Fibroblast of skin of scalp (primary cell): ENCODE measurements around the gene CDH20.
A peak's percentile ranks its signal among the peaks of the same experiment; 100 is the strongest.

Experiments used
- DNase-seq: peaks from one replicate; pipeline ENCODE4 v3.0.0-alpha.2; 2013

The CDH20 gene

GRCh38 chr18:61535401-61535800 is 202.2 kb downstream of the CDH20 start:
- DNase-seq: no peak

- DNase-seq: no peak
These were observed 208.4 kb downstream of the CDH20 start for GRCh38 chr18:61541673-61542072.

GRCh38 chr18:61542596-61542995 is 209.4 kb downstream of the CDH20 start:
- DNase-seq: no peak

GRCh38 chr18:61543518-61543917 is 210.3 kb downstream of the CDH20 start:
- DNase-seq: no peak

- DNase-seq: no peak
These were observed 210.9 kb downstream of the CDH20 start for GRCh38 chr18:61544178-61544577.

GRCh38 chr18:61545281-61546245 is 212.3 kb downstream of the CDH20 start:
- DNase-seq: no peak

- DNase-seq: peak; percentile 90
These were observed 213.4 kb downstream of the CDH20 start for GRCh38 chr18:61546590-61546989.

GRCh38 chr18:61549416-61549815 is 216.2 kb downstream of the CDH20 start:
- no peak for DNase-seq

- no peak for DNase-seq
These were observed 216.7 kb downstream of the CDH20 start for GRCh38 chr18:61549889-61550288.

- peak; percentile 82 for DNase-seq
These were observed 218.4 kb downstream of the CDH20 start for GRCh38 chr18:61551586-61551985.

GRCh38 chr18:61553045-61553659 is 219.9 kb downstream of the CDH20 start:
- DNase-seq: no peak

- DNase-seq: no peak
These were observed 221.0 kb downstream of the CDH20 start for GRCh38 chr18:61554117-61554776.

GRCh38 chr18:61554946-61555361 is 221.7 kb downstream of the CDH20 start:
- no peak for DNase-seq

- DNase-seq: no peak
These were observed 223.1 kb downstream of the CDH20 start for GRCh38 chr18:61556316-61556715.

- DNase-seq: no peak
These were observed 223.6 kb downstream of the CDH20 start for GRCh38 chr18:61556862-61557261.

- DNase-seq: peak; percentile 94
These were observed 236.1 kb downstream of the CDH20 start for GRCh38 chr18:61569176-61569892.

- DNase-seq: no peak
These were observed 236.8 kb downstream of the CDH20 start for GRCh38 chr18:61570070-61570469.

GRCh38 chr18:61572084-61572655 is 238.9 kb downstream of the CDH20 start:
- DNase-seq: no peak

GRCh38 chr18:61572871-61573270 is 239.6 kb downstream of the CDH20 start:
- peak; percentile 60 for DNase-seq

GRCh38 chr18:61574665-61575064 is 241.4 kb downstream of the CDH20 start:
- no peak for DNase-seq

- peak; percentile 81 for DNase-seq
These were observed 242.2 kb downstream of the CDH20 start for GRCh38 chr18:61575419-61575818.

- no peak for DNase-seq
These were observed 245.6 kb downstream of the CDH20 start for GRCh38 chr18:61578846-61579245.
